ENCODE measurements around the gene TMEM50B.
"Not testable (repeated sequence)": the region's sequence is repeated elsewhere in the genome, so short reads cannot be mapped to it uniquely, and the experiment has no call there.

Gene TMEM50B

DNA sequence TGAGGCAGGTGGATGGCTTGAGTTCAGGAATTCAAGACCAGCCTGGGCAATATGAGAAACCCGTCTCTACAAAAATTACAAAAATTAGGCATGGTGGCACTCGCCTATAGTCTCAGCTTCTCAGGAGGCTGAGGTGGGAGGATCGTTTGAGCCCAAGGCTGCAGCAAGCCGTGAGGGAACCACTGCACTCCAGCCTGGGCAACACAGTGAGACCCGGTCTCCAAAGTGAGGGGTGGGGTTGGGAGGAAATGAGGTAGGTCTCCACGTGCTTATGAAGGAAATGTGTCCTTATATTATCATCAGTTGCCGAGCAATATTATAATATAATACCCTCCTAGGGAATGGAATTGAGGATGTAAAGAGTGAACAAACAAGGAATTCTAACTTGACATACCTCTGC lies 2.7 kb downstream of the TMEM50B start:
- no peak for DNase-seq

- DNase-seq, result no peak
Observed at GRCh38 chr21:33473344-33473743, 6.4 kb downstream of the TMEM50B start.

- DNase-seq, result no peak
Observed at GRCh38 chr21:33470701-33471100, 9.1 kb downstream of the TMEM50B start.

DNA sequence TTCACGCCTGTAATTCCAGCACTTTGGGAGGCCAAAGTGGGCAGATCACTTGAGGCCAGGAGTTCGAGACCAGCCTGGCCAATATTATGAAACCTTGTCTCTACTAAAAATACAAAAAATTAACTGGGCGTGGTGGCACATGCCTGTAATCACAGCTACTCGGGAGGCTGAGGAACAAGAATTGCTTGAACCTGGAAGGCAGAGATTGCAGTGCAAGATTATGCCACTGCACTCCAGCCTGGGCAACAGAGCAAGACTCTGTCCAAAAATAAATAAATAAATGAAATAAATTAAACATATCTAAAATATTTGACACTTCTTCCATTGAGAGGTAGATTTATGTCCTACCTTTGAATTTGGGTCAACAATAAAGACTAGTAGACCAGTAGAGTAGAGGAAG lies 10.6 kb downstream of the TMEM50B start:
- not testable (repeated sequence) for DNase-seq

GRCh38 chr21:33461538-33462250 lies 18.1 kb downstream of the TMEM50B start:
- no peak for DNase-seq

DNA sequence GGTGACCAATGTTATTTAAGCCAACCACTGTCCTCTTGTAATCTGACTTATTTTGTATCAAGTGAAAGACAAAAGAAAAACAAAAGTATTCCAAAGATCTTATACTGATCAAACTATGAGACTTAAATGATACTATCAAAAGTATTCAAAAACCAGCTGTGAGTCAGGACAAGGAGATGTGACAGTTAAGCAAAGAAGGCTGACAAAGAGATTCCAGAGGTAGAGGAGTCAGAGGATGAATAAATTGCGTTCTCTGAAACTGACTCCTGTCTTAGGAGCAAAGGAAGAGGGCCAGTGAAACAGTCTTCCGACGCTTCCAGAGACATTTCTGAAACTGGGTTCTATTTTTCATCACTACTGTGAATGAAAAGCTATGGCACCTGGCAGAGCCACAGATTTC lies 20.9 kb downstream of the TMEM50B start:
- no peak for DNase-seq

GRCh38 chr21:33455686-33456446 lies 23.9 kb downstream of the TMEM50B start:
- no peak for DNase-seq

- DNase-seq, result no peak
Observed at GRCh38 chr21:33452362-33452761, 27.4 kb downstream of the TMEM50B start.

GRCh38 chr21:33451634-33452071 lies 28.1 kb downstream of the TMEM50B start:
- no peak for DNase-seq

- DNase-seq, result no peak
Observed at GRCh38 chr21:33449616-33450015, 30.2 kb downstream of the TMEM50B start.

- not testable (repeated sequence) for DNase-seq
Observed at GRCh38 chr21:33446620-33447019, 33.2 kb downstream of the TMEM50B start.

GRCh38 chr21:33444499-33444898 lies 35.3 kb downstream of the TMEM50B start:
- no peak for DNase-seq

DNA sequence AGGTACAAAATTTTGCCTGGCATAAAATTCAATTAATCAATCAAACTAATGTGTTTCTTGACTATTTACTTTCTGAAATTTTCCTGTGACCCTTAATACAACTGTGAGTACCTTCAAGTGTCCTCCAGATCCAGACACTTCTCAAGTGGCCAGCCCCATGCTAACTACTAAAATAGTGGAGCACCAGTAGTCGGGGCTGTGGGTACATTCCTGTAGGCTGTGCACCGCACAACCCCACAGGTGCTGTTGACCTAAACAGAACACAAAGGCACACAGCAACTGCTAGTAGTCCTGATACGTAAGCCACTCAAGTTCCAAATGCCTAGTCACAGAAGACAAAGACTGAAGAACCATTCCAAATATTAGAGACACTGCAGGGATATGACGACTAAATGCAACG lies 36.6 kb downstream of the TMEM50B start:
- DNase-seq, result no peak

- DNase-seq, result no peak
Observed at GRCh38 chr21:33441489-33442477, 38.0 kb downstream of the TMEM50B start.

GRCh38 chr21:33437140-33437539 lies 42.6 kb downstream of the TMEM50B start:
- DNase-seq, result no peak

GRCh38 chr21:33434770-33435360 lies 44.9 kb downstream of the TMEM50B start:
- DNase-seq, result peak; percentile 87 to 88

- DNase-seq, result peak; percentile 61 to 76
Observed at GRCh38 chr21:33433425-33434114, 46.2 kb downstream of the TMEM50B start.

DNA sequence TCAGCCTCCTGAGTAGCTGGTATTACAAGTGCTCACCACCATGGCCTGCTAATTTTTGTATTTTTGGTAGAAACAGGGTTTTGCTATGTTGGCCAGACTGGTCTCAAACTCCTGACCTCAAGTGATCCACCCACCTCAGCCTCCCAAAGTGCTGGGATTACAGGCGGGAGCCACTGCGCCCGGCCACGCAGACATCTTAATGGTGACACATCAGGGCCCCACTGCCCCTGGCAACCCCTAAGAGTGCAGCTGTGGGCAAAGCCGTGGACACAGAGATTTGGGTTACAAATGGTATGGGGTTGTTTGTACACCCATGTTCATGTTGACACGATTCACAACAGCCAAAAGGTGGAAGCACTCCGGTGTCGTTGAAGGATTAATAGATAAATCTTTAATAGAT lies 46.8 kb downstream of the TMEM50B start:
- no peak for DNase-seq

GRCh38 chr21:33432496-33432895 lies 47.3 kb downstream of the TMEM50B start:
- DNase-seq, result no peak

DNA sequence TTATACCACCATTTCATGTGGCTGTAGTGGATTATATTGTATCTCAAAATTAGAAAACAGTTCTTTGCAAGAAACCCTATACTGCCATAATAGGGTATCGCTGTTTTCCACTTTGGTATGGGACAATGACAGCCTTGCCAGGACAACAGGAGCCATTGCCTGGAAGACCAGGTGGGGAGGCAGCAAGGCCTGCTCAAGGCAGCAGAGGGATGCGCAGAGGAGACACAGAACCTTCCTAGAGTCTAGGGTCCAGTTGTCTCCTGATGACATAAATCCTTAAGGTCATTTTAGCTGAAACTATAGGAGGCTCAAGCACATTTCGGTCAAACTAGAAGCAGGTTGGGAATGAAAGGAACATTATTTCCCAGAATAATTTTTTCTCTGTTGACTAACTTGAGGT lies 48.9 kb downstream of the TMEM50B start:
- no peak for DNase-seq

GRCh38 chr21:33428669-33429068 lies 51.1 kb downstream of the TMEM50B start:
- no peak for DNase-seq

GRCh38 chr21:33427051-33427450 lies 52.7 kb downstream of the TMEM50B start:
- no peak for DNase-seq

Data from Kasumi-1 (cell line).